Measurements from ENCODE around the gene PBX1. TPM values are rescaled to one million over a fixed set of nuclear protein-coding genes. Genes with fewer than 3 reads are reported as not detected.

Gene PBX1
- total RNA-seq, 2 donors from 2014 or later = 50.2 to 60.4 TPM

DNA sequence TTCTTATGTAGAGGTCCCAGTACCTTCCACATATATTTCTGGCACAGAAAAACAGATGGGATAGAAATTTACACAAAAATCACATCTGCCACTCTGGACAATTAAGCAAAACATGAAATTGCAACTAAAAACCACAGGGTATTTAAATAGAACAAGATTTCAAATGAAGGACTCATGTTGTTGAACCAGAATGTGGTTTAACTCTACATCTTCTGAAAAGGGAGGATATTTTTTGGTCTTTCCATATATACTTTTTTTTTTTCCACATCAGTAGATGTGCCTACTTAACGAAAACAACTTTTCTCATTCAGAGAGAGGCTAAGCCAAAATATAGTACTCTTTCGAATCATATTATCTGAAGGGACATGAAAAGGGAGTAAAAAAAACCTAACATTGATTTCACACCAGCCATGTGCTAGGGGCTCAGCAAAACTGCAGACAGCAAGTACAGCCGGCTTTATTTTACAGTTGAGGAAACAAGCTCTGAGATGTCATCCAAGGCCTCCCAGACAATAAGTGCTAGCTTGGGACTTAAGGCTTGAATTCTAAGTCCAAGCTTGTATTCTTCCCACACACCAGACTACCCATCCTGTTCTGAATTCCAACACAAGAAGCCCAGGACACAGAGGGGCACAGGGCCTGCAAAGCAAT lies 208.9 kb downstream of the PBX1 start:
- Histone ChIP-seq H3K27me3 (replicated peaks; ENCODE audit: insufficient read depth) (no peaks in the 10 kb centered on the region), H3K27ac (no peak overlapping the region), H3K4me1 (replicated peaks) (no peaks in the 10 kb centered on the region), H3K4me3 (no peak overlapping the region), H3K36me3 (no peaks in the 10 kb centered on the region), H3K9me3 (no peaks in the 10 kb centered on the region)
- DNase-seq (ENCODE audit: low spot score) = no peak
- intact Hi-C loops (cut with DNase I) = no loop called here
- WGBS = 76% methylated on average over 3 of the region's 3 CpGs
- TF ChIP-seq, protein P1, sequence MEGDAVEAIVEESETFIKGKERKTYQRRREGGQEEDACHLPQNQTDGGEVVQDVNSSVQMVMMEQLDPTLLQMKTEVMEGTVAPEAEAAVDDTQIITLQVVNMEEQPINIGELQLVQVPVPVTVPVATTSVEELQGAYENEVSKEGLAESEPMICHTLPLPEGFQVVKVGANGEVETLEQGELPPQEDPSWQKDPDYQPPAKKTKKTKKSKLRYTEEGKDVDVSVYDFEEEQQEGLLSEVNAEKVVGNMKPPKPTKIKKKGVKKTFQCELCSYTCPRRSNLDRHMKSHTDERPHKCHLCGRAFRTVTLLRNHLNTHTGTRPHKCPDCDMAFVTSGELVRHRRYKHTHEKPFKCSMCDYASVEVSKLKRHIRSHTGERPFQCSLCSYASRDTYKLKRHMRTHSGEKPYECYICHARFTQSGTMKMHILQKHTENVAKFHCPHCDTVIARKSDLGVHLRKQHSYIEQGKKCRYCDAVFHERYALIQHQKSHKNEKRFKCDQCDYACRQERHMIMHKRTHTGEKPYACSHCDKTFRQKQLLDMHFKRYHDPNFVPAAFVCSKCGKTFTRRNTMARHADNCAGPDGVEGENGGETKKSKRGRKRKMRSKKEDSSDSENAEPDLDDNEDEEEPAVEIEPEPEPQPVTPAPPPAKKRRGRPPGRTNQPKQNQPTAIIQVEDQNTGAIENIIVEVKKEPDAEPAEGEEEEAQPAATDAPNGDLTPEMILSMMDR (IDR thresholded peaks at IDR 0.05) = no peak
- TF ChIP-seq POLR2A (IDR thresholded peaks at IDR 0.05) = no peak
- TF ChIP-seq POLR2AphosphoS5 (IDR thresholded peaks at IDR 0.05) = no peak

DNA sequence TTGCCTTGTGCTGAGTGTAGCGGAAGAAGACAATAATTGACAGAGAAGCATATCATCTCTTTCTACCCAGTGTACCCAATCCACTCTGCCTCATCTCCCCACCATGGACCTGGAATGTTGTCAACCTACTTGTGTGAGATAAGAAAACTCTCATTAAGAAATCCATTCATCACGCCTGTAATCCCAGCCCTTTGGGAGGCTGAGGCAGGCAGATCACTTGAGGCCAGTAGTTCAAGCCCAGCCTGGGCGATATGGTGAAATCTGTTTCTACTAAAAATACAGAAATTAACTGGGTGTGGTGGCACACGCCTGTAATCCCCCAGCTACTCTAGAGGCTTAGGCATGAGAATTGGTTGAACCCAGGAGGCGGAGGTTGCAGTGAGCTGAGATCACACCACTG lies 209.6 kb downstream of the PBX1 start:
- intact Hi-C loops (cut with DNase I) = no loop called here
- Histone ChIP-seq H3K4me1 (replicated peaks) (no peaks in the 10 kb centered on the region), H3K27ac (no peak overlapping the region), H3K27me3 (replicated peaks; ENCODE audit: insufficient read depth) (no peaks in the 10 kb centered on the region), H3K9me3 (no peaks in the 10 kb centered on the region), H3K4me3 (no peak overlapping the region), H3K36me3 (no peaks in the 10 kb centered on the region)
- DNase-seq (ENCODE audit: low spot score) = no peak
- WGBS = 96% methylated on average over 5 of the region's 5 CpGs
- TF ChIP-seq, protein P1 (IDR thresholded peaks at IDR 0.05) = no peak
- TF ChIP-seq POLR2AphosphoS5 (IDR thresholded peaks at IDR 0.05) = no peak
- no peak for TF ChIP-seq POLR2A (IDR thresholded peaks at IDR 0.05)

DNA sequence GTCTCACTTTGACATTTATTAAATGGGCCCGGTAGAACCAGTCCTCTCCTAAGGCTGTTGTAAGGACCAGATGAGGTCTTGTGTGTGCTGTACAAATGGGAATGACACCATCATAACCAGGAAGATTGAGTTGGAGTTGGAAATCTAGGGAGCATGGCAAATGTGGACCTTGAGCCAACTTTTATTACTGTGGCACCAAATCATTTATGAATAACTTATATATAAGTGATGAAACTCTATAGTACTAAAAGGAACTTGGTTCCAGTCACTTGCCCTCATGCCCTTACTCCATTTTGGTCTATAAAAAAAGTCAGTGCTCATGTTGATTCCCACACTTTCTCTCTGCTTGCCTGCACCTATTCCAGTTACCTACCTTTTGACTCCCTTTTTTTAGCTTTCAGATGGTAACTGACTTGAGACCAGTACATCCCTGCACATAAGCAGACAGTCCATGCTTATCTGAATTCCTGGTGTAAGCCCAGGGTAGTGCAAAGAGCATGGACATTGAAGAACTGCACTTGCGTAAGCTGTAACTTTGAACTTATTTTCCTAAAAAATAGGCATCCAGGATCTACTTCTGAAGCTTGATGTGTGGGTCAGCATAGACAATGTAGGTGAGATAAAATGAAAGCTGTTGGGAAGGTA lies 210.6 kb downstream of the PBX1 start:
- intact Hi-C loops (cut with DNase I) = no loop called here
- 95% methylated on average over 2 of the region's 2 CpGs for WGBS
- Histone ChIP-seq H3K9me3 (no peaks in the 10 kb centered on the region), H3K27me3 (replicated peaks; ENCODE audit: insufficient read depth) (no peaks in the 10 kb centered on the region), H3K36me3 (no peaks in the 10 kb centered on the region), H3K4me3 (no peak overlapping the region), H3K27ac (no peak overlapping the region), H3K4me1 (replicated peaks) (peaks cover 2% of the 10 kb centered on the region)
- no peak for TF ChIP-seq POLR2AphosphoS5 (IDR thresholded peaks at IDR 0.05)
- TF ChIP-seq POLR2A (IDR thresholded peaks at IDR 0.05) = no peak
- TF ChIP-seq, protein P1 (IDR thresholded peaks at IDR 0.05) = no peak
- no peak for DNase-seq (ENCODE audit: low spot score)

DNA sequence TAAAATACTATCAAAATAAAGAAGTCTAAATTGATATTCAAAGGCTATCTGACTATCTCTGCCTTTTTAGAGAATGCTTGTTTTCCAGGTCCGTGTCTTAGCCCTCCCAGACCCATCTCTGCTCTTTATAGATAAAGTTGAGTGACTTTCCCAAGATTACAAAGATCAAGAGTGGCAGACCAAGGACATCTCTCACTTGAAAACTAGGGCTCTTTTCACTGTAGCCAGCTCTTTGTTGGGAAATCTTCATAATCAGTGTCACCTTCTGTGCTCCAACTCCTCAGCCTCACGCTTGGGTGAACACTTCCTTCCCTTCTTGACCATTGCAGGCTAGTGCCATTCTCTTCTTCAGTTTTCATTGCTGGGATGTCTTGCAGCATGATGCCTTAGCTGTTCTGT lies 211.1 kb downstream of the PBX1 start:
- TF ChIP-seq POLR2A (IDR thresholded peaks at IDR 0.05) (no peak), POLR2AphosphoS5 (IDR thresholded peaks at IDR 0.05) (no peak)
- TF ChIP-seq, protein P1 (IDR thresholded peaks at IDR 0.05) = no peak
- 90% methylated on average over 2 of the region's 2 CpGs for WGBS
- no peak overlapping the region for H3K27ac ChIP-seq
- H3K27me3 ChIP-seq (replicated peaks; ENCODE audit: insufficient read depth) = no peaks in the 10 kb centered on the region
- no peak for DNase-seq (ENCODE audit: low spot score)
- no peak overlapping the region for H3K4me3 ChIP-seq
- no peaks in the 10 kb centered on the region for H3K36me3 ChIP-seq
- intact Hi-C loops (cut with DNase I) = no loop called here
- H3K9me3 ChIP-seq = no peaks in the 10 kb centered on the region
- H3K4me1 ChIP-seq (replicated peaks) = peaks cover 6% of the 10 kb centered on the region
